Testis (tissue), 3 donors: ENCODE data around the gene IGSF6. TPM values are rescaled to one million over a fixed set of nuclear protein-coding genes. Genes with fewer than 3 reads are reported as not detected.

ENCODE experiments used
- DNase-seq: peaks from one replicate; pipeline ENCODE4 v3.0.0-alpha.2; 2019
- H3K27ac ChIP-seq, 2 donors: fragments of 200-600 bp; sonication (generic); one replicate each; pipeline ENCODE4 v1.5.1; 2019
- H3K27me3 ChIP-seq: fragments of 200-600 bp; sonication (generic); one replicate; pipeline ENCODE4 v1.5.1; 2019
- H3K36me3 ChIP-seq: fragments of 200-600 bp; sonication (generic); one replicate; pipeline ENCODE4 v1.5.1; 2017; ENCODE audit warnings: low read depth; ENCODE audit errors: missing control alignments
- H3K4me1 ChIP-seq: fragments of 200-600 bp; sonication (generic); one replicate; pipeline ENCODE4 v1.5.1; 2019
- H3K4me3 ChIP-seq, 2 donors: fragments of 200-600 bp; sonication (generic); one replicate each; pipeline ENCODE4 v1.5.1; 2017 to 2019
- H3K9me3 ChIP-seq: fragments of 200-600 bp; sonication (generic); one replicate; pipeline ENCODE4 v1.5.1; 2017
- CTCF ChIP-seq, 3 experiments: fragments of 450-650 bp in 2 of 3; fragments of 200-600 bp in 1 of 3; sonication (generic) in 1 of 3; IDR thresholded peaks; one replicate each; pipeline ENCODE4 v1.5.1; 2016 to 2019; ENCODE audit warnings: antibody characterized with exemption in 3 of 3, mild to moderate bottlenecking in 2 of 3, moderate library complexity in 1 of 3
- POLR2A ChIP-seq: fragments of 450-650 bp; IDR thresholded peaks from one replicate; pipeline ENCODE4 v1.6.1; 2017; ENCODE audit warnings: antibody characterized with exemption, mild to moderate bottlenecking, moderate library complexity
- WGBS, 2 donors: methylation state at CpG; one replicate each; pipeline ENCODE4 v1.1.5; 2018; 5-methylcytosine and 5-hydroxymethylcytosine counted together
- intact Hi-C: fragments of 100-400 bp; cut with DNase I; formaldehyde crosslinking; loops from one replicate; pipeline ENCODE4 v1.15.1; 2023; ENCODE audit warnings: low total_unique reads
- polyA plus RNA-seq: library from polyadenylated mRNA; stranded (reverse); fragments of 350-450 nt; fragmentation: Illumina TruSeq; extraction: RNeasy Lipid Tissue Mini Kit (QIAGEN cat#74804); gene quantifications from one replicate; pipeline ENCODE4 v1.2.3, GENCODE V29; 2014; ENCODE audit warnings: low read depth, low replicate concordance; ENCODE audit not compliant: insufficient read depth
- small RNA-seq, 2 donors: library from RNA; depleted of rRNA; stranded (forward); fragments of <200 nt; gene quantifications; one replicate each; pipeline ENCODE3, GENCODE V24; 2016
- total RNA-seq, 2 donors: library from RNA; depleted of rRNA; stranded (reverse); fragments of >200 nt; gene quantifications; one replicate each; pipeline ENCODE4 v1.2.3, GENCODE V29; 2016

Gene IGSF6
- total and polyA plus RNA-seq, 3 donors from 2014 or later: 0.81 to 1.4 TPM; not detected in 1

DNA sequence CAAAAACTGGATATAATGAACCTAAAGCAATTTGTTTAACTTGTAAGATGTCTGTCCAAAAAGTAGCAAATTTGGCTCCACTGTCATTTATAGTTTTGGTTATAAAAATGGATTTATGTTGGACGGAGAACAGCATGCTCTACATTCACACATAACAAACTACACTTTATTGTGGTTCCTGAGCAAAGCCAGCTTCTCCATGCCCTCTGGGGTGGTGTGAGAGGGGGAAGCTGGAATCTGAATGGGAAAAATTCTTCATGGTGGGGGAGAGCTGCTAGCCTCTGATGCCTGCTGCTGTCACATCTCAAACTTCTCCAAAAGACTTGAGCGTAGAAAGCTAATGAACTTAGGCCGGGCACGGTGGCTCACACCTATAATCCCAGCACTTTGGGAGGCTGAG, 62.9 kb downstream of the IGSF6 start:
- intact Hi-C loops: no loop called here
- WGBS, 2 donors: 83 to 88% methylated on average over 4 of the region's 4 CpGs
- no peak for DNase-seq

More for the DNA sequence above, 62.9 kb downstream of the IGSF6 start:
- Histone ChIP-seq H3K9me3 (no peaks in the 10 kb centered on the region), H3K4me1 (no peaks in the 10 kb centered on the region), H3K4me3 (no peak overlapping the region), H3K27ac (no peak overlapping the region), H3K27me3 (no peaks in the 10 kb centered on the region), H3K36me3 (no peaks in the 10 kb centered on the region)
- no peak for TF ChIP-seq CTCF (IDR thresholded peaks at IDR 0.05)
- no peak for TF ChIP-seq POLR2A

Small RNA genes within 50 kb of the gene (small RNA-seq; reads per million reads assigned to genes)
- gene RNU6-1005P: 0 reads per million in 2 donors
- 0 reads per million in 2 donors for gene RNU6-196P

Other genes starting within 250 kb of the IGSF6 start
- 10 to 100 TPM; 70.5 to 77.5 TPM for gene METTL9, start 53.0 kb downstream of the IGSF6 start, total RNA-seq
- gene METTL9, start 53.0 kb downstream of the IGSF6 start, polyA plus RNA-seq: 42.4 TPM
- gene OTOA, start 11.4 kb upstream of the IGSF6 start, total RNA-seq: 10 to 100 TPM in 1 of 2 donors, 1 to 10 TPM in 1; 6.5 to 11.2 TPM
- 19.7 TPM for gene OTOA, start 11.4 kb upstream of the IGSF6 start, polyA plus RNA-seq
- 100 to 1,000 TPM; 160 to 179 TPM for gene NPIPB4, start 205.1 kb upstream of the IGSF6 start, total RNA-seq
- gene NPIPB4, start 205.1 kb upstream of the IGSF6 start, polyA plus RNA-seq: 73.0 TPM